Measurements from ENCODE around the gene FSHB. TPM values are rescaled to one million over a fixed set of nuclear protein-coding genes. Genes with fewer than 3 reads are reported as not detected.

The FSHB gene
- total RNA-seq, 1 experiment from 2014 or later, result not detected

DNA sequence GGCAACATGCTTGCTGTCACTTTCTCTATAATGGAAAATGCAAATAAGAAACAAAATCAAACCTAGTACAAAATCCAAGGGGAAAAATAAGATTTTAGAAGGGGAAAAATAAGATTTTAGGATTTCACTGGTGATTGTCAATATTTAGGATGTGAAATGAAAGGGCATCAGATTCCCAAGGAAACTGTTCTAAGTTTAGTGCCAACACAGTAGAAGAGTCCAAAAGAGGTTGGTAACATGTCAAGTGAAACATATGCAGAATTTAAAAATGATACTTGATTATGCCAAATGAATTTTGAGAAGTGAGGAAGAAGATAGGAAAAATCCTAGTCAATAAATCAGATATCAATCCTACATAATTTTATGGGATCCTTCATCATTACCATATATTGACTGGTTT, 46.4 kb downstream of the FSHB start:
- TF ChIP-seq EZH2phosphoT487 (IDR thresholded peaks at IDR 0.05; ENCODE audit: borderline replicate concordance, low read length) (no peak), CTCF (conservative IDR thresholded peaks at IDR 0.05; ENCODE audit: low read depth, low read length) (no peak), EZH2 (IDR thresholded peaks at IDR 0.05; ENCODE audit: low read length, unreplicated experiment) (no peak)
- Histone ChIP-seq H3F3A (ENCODE audit: low read length, unreplicated experiment) (no peaks in the 10 kb centered on the region), H3K79me2 (ENCODE audit: low read length) (no peaks in the 10 kb centered on the region), H3K4me2 (ENCODE audit: low read length) (no peak overlapping the region), H3K36me3 (ENCODE audit: low read depth, low read length) (no peaks in the 10 kb centered on the region), H3K27me3 (ENCODE audit: low read length) (no peaks in the 10 kb centered on the region; the same call in 1 of the 2 replicates), H3K9me3 (ENCODE audit: low read length) (no peaks in the 10 kb centered on the region), H3K27ac (ENCODE audit: low read length) (no peak overlapping the region), H3K4me1 (ENCODE audit: insufficient read depth, low read length) (no peaks in the 10 kb centered on the region), H3K9me2 (replicated peaks; ENCODE audit: low read length) (no peaks in the 10 kb centered on the region), H4K20me1 (ENCODE audit: low read length) (no peaks in the 10 kb centered on the region), H3K9ac (ENCODE audit: low read length) (no peak overlapping the region), H2AFZ (ENCODE audit: low read length) (no peak overlapping the region), H3K4me3 (ENCODE audit: low read length) (no peak overlapping the region)
- ChIA-PET POLR2A (ENCODE audit: unreplicated experiment) (no interaction called here), CTCF (no interaction called here)
- intact Hi-C loops (cut with micrococcal nuclease), result no loop called here
- ATAC-seq (no peak), DNase-seq (no peak)
- no TSS peak for BruUV-seq (replicated peaks)

DNA sequence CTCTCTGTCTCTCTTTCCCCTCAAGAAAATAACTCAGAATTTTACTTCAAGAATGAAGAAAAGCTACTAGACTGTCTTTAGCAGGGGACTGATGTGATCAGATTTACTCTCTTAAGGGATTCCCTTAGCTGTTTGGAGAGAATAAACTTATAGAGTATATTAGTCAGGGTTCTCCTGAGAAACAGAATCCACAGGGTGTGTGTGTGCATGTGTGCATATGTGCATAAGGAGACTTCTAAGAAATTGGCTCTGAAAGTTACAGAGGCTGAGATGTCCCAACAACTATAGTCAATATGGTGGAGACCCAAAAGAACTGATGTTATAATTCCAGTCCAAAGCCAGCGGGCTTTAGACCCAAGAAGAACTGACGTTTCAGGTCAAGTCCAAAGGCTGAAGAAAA, 49.0 kb downstream of the FSHB start:
- ATAC-seq (no peak), DNase-seq (no peak)
- Histone ChIP-seq H3K9me3 (ENCODE audit: low read length) (no peaks in the 10 kb centered on the region), H3F3A (ENCODE audit: low read length, unreplicated experiment) (no peaks in the 10 kb centered on the region), H3K27ac (ENCODE audit: low read length) (no peak overlapping the region), H3K4me3 (ENCODE audit: low read length) (no peak overlapping the region), H3K9me2 (replicated peaks; ENCODE audit: low read length) (no peaks in the 10 kb centered on the region), H2AFZ (ENCODE audit: low read length) (no peak overlapping the region), H3K79me2 (ENCODE audit: low read length) (no peaks in the 10 kb centered on the region), H3K27me3 (ENCODE audit: low read length) (no peaks in the 10 kb centered on the region; the same call in 1 of the 2 replicates), H3K9ac (ENCODE audit: low read length) (no peak overlapping the region), H3K4me1 (ENCODE audit: insufficient read depth, low read length) (no peaks in the 10 kb centered on the region), H4K20me1 (ENCODE audit: low read length) (no peaks in the 10 kb centered on the region), H3K4me2 (ENCODE audit: low read length) (no peak overlapping the region), H3K36me3 (ENCODE audit: low read depth, low read length) (no peaks in the 10 kb centered on the region)
- TF ChIP-seq CTCF (conservative IDR thresholded peaks at IDR 0.05; ENCODE audit: low read depth, low read length), result no peak
- TF ChIP-seq EZH2 (IDR thresholded peaks at IDR 0.05; ENCODE audit: low read length, unreplicated experiment), result no peak
- no peak for TF ChIP-seq EZH2phosphoT487 (IDR thresholded peaks at IDR 0.05; ENCODE audit: borderline replicate concordance, low read length)
- ChIA-PET POLR2A (ENCODE audit: unreplicated experiment) (no interaction called here), CTCF (no interaction called here)
- no TSS peak for BruUV-seq (replicated peaks)
- intact Hi-C loops (cut with micrococcal nuclease), result no loop called here

GRCh38 chr11:30281476-30282288, 50.9 kb downstream of the FSHB start:
- no peak overlapping the region for H2AFZ ChIP-seq (ENCODE audit: low read length)
- no peaks in the 10 kb centered on the region for H3K9me2 ChIP-seq (replicated peaks; ENCODE audit: low read length)
- H4K20me1 ChIP-seq (ENCODE audit: low read length), result no peaks in the 10 kb centered on the region
- CTCF ChIA-PET, result no interaction called here
- no peak for TF ChIP-seq EZH2 (IDR thresholded peaks at IDR 0.05; ENCODE audit: low read length, unreplicated experiment)
- TF ChIP-seq CTCF (conservative IDR thresholded peaks at IDR 0.05; ENCODE audit: low read depth, low read length), result no peak
- no peak for TF ChIP-seq EZH2phosphoT487 (IDR thresholded peaks at IDR 0.05; ENCODE audit: borderline replicate concordance, low read length)
- H3K9ac ChIP-seq (ENCODE audit: low read length), result no peak overlapping the region
- POLR2A ChIA-PET (ENCODE audit: unreplicated experiment), result no interaction called here
- intact Hi-C loops (cut with micrococcal nuclease), result no loop called here
- no TSS peak for BruUV-seq (replicated peaks)
- H3K79me2 ChIP-seq (ENCODE audit: low read length), result no peaks in the 10 kb centered on the region
- H3K36me3 ChIP-seq (ENCODE audit: low read depth, low read length), result no peaks in the 10 kb centered on the region
- ATAC-seq, result no peak
- DNase-seq, result no peak
- no peak overlapping the region for H3K4me2 ChIP-seq (ENCODE audit: low read length)
- no peaks in the 10 kb centered on the region for H3F3A ChIP-seq (ENCODE audit: low read length, unreplicated experiment)
- no peak overlapping the region for H3K4me3 ChIP-seq (ENCODE audit: low read length)
- H3K9me3 ChIP-seq (ENCODE audit: low read length), result no peaks in the 10 kb centered on the region
- H3K27me3 ChIP-seq (ENCODE audit: low read length), result no peaks in the 10 kb centered on the region
- no peak overlapping the region for H3K27ac ChIP-seq (ENCODE audit: low read length)
- no peaks in the 10 kb centered on the region for H3K4me1 ChIP-seq (ENCODE audit: insufficient read depth, low read length)
